Hypothalamus (tissue), 51 donors: ENCODE results near the gene SGSH.

Experiments
- DNase-seq, 51 donors: peaks; one replicate each; lab custom pipeline; 2025; lab: John Stamatoyannopoulos, UW

Gene SGSH

DNA sequence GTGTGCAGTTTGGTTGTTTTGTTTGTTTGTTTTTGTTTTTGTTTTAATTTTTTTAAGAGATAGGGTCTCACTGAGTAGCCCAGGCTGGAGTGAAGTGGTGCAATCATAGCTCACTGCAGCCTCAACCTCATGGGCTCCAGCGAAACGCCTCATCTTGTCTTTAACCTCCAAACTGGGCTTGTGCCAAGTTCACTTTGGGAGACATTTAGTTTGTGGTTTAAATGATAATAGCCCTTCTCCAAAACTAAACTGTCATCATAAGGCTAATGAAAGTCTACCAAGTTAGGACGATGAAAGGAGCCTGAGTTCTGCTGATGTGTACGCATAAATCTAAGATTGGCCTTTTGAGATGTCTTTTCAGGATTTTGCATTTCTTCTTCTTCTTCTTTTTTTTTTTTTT is 56.8 kb downstream of the SGSH start:
- no peak for DNase-seq

DNA sequence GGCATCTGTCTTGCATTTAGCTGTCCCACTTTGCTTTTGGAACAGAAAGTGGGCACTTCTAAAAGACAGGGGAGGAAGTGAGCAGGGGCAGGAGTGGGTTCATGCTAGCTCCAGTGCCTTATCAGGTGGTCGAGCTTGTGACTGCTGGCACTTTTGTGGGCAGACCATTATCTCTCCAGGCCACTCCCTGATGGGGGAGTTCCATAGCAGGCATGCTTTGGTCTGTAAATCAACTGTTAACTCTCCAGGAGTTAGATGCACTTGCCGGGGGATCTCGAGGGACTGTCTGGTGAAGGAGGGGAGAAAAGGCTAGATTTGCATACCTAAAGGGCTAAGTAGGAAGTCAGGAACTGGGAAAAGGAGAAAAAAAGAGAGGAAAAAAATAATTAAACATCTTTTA is 59.6 kb downstream of the SGSH start:
- no peak for DNase-seq
